ENCODE results near the gene CLK2.

Gene CLK2

DNA sequence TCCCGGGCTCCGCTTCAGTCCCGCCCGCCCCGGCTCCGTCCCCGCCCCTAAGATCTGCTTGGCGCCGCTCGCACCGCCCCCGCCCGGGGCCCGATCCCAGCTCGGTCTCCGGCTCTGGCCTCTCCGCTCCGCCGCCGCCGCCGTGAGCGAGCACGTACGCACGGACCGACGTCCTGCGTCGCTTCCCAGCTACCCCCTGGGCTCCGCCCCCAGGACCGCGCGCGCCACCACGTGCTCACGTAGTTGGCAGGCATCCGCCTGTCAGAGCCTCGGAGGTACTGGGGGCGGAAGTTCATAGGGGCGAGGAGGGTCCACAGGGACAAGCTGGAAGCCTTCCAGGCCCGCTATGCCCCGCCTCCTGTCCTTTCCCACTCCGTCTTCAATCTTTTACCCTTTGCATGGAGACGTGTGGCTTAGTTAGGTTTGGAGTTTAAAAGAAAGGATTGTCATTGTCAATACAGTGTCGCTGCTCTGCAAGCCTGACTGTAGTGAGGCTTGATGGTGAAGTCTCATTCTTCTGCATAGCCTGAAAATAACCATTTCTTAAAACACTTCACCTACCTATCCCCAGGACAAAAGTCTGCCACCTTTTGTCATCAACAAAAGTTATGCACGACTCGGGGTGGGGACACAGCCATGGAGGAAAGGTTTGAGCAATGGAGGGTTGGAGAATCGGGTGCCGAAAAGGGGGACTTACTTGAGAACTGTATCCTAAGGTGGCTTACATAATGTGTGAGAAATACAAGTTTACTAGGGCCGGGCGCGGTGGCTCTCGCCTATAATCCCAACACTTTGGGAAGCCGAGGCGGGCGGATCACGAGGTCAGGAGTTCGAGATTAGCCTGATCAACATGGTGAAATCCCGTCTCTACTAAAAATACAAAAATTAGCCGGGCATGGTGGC, at the start of gene CLK2:
TSS of gene CLK2 (minus strand) at position 162 of the 903 bp plus-strand sequence. CDS start 2,527 bp downstream, outside the sequence.
- TF ChIP-seq, protein P1, sequence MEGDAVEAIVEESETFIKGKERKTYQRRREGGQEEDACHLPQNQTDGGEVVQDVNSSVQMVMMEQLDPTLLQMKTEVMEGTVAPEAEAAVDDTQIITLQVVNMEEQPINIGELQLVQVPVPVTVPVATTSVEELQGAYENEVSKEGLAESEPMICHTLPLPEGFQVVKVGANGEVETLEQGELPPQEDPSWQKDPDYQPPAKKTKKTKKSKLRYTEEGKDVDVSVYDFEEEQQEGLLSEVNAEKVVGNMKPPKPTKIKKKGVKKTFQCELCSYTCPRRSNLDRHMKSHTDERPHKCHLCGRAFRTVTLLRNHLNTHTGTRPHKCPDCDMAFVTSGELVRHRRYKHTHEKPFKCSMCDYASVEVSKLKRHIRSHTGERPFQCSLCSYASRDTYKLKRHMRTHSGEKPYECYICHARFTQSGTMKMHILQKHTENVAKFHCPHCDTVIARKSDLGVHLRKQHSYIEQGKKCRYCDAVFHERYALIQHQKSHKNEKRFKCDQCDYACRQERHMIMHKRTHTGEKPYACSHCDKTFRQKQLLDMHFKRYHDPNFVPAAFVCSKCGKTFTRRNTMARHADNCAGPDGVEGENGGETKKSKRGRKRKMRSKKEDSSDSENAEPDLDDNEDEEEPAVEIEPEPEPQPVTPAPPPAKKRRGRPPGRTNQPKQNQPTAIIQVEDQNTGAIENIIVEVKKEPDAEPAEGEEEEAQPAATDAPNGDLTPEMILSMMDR (IDR thresholded peaks at IDR 0.05; ENCODE audit: low read depth, low read length), result no peak
- peak within 1 kb of the TSS; percentile 85 for H3K4me3 ChIP-seq (ENCODE audit: low read depth, low read length)

DNA sequence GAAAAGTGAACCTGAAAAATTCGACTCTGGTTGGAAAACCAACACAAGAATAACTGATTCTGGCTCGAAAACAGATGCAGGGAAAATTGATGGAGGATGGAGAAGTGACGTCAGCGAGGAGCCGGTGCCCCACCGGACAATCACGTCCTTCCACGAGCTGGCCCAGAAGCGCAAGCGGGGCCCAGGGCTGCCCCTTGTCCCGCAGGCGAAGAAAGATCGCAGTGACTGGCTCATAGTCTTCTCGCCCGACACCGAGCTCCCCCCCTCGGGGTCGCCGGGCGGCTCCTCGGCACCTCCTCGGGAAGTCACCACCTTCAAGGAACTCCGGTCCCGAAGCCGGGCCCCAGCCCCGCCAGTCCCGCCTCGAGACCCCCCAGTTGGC, 49.3 kb upstream of the CLK2 start:
- H3K4me3 ChIP-seq (ENCODE audit: low read depth, low read length), result peak overlapping the region; percentile 89
- TF ChIP-seq, protein P1 (IDR thresholded peaks at IDR 0.05; ENCODE audit: low read depth, low read length), result no peak

DNA sequence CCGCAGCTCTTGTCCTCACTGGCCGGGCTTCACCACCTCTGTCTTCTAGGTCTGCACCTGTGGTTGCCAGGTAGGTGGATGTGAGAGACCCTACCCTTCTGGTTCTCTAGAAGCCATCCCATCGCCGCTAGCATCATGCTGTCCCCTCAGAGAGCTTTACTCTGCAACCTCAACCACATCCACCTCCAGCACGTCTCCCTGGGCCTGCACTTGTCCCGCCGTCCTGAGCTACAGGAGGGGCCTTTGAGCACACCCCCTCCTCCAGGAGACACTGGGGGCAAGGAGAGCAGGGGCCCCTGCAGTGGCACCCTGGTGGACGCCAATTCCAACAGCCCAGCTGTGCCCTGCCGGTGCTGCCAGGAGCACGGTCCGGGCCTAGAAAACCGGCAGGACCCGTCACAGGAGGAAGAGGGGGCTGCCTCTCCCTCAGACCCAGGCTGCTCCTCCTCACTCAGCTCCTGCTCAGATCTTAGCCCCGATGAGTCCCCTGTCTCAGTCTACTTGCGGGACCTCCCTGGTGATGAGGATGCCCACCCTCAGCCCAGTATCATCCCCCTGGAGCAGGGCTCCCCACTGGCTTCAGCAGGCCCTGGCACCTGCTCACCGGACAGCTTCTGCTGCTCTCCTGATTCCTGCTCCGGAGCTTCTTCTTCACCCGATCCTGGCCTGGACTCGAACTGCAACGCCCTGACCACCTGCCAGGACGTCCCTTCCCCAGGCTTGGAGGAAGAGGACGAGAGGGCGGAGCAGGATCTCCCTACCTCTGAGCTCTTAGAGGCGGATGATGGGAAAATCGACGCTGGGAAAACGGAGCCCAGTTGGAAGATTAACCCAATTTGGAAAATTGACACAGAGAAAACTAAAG, 48.6 kb upstream of the CLK2 start:
- peak overlapping the region; percentile 89 for H3K4me3 ChIP-seq (ENCODE audit: low read depth, low read length)
- TF ChIP-seq, protein P1 (IDR thresholded peaks at IDR 0.05; ENCODE audit: low read depth, low read length), result no peak

DNA sequence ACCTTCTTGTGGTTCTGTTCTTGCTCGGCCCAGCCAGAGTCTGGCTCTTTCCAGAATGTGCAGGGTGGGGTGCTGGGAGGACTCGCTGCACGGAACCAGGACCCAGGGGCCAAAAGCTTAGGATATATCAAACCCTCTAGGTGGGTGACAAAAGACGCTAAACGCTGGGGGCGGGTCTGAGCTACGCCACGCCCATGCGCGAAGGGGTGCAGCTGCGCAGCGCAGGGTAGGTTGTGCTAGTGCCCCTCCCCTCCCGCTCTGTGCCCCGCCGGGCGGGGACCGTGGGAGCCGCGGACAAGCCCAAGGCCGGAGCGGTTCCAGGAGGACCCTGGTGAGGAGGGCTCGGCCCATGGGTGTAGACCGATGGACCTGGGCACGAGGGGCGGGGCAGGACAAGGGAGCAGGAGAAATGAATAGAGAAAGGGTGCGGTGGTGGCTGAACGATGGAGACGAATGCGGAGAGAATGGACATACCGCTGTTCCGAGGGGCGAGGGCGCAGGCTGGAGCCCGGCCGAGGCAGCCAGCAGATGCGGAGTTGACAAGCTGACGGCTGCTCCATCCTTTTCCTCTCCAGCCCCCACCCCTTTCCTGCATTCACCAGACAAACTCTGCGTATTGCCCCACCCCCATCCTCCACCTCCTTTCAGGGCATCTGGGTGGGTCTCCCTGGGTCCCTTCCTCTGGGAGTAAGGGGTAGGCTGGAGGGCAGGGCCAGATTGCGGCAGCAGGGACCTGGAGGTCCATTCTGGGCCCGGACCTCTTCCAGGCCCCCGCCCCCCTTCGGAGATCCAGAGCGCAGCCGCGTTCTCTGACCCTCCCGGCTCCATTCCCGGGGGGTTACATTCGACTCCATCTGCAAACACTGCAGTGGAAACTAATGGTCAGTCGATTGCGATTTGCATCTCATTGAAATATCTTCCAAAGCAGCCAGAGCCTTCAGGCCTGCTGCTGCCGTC, 47.6 kb upstream of the CLK2 start, which contains the start of gene RUSC1:
TSS of gene RUSC1 (plus strand) at position 234 of the 957 bp plus-strand sequence. CDS start 880 bp downstream, outside the sequence.
- H3K4me3 ChIP-seq (ENCODE audit: low read depth, low read length), result peak within 1 kb of the TSS; percentile 89
- TF ChIP-seq, protein P1 (IDR thresholded peaks at IDR 0.05; ENCODE audit: low read depth, low read length), result no peak

DNA sequence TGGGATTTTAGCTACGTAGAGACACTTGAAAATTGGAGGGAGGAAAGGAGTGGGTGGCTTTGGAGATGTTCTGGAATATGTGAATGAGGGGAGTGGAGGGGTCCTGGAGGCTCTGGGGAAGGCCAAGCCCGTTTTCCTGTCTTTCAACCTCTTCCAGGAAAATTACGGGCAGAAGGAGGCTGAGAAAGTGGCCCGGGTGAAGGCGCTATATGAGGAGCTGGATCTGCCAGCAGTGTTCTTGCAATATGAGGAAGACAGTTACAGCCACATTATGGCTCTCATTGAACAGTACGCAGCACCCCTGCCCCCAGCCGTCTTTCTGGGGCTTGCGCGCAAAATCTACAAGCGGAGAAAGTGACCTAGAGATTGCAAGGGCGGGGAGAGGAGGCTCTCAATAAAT, 46.9 kb upstream of the CLK2 start:
- TF ChIP-seq, protein P1 (IDR thresholded peaks at IDR 0.05; ENCODE audit: low read depth, low read length), result no peak
- H3K4me3 ChIP-seq (ENCODE audit: low read depth, low read length), result peak overlapping the region; percentile 89

DNA sequence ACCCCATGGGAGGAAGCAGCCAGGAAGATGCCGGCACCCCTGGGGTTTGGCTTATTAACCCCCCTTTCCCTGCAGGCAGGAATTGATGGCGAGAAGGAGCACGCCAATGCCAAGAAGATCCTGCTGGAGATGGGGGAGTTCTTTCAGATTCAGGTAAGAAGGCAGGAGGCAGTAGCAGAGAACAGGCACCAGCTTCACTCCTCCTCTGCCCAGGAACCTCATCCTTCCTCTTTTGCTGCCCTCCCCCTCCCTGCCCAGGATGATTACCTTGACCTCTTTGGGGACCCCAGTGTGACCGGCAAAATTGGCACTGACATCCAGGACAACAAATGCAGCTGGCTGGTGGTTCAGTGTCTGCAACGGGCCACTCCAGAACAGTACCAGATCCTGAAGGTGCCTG, 46.2 kb upstream of the CLK2 start:
- TF ChIP-seq, protein P1 (IDR thresholded peaks at IDR 0.05; ENCODE audit: low read depth, low read length), result no peak
- H3K4me3 ChIP-seq (ENCODE audit: low read depth, low read length), result no peak overlapping the region

Measured in WI38 (cell line).